HEK293T (cell line): Measurements from ENCODE around the gene SH3BP5.

ENCODE experiments used
- CTCF ChIA-PET: fragments of 350-600 bp; formaldehyde crosslinking; extraction: SDS; loops from one replicate; lab custom pipeline; 2021; ENCODE audit warnings: antibody characterized with exemption, inconsistent platforms; lab: Yijun Ruan, JAX
- POLR2A ChIA-PET: fragments of 350-600 bp; formaldehyde crosslinking; extraction: SDS; loops from one replicate; lab custom pipeline; 2020; ENCODE audit warnings: antibody characterized with exemption, inconsistent platforms; lab: Yijun Ruan, JAX
- DNase-seq: peaks from one replicate; pipeline ENCODE4 v3.0.0; 2012; ENCODE audit warnings: mixed read lengths; ENCODE audit errors: extremely low spot score
- ARNT ChIP-seq: fragments of 450-650 bp; IDR thresholded peaks from 2 replicates; pipeline ENCODE4 v1.6.1; 2017; ENCODE audit warnings: mild to moderate bottlenecking
- BHLHE40 ChIP-seq: fragments of 450-650 bp; IDR thresholded peaks from 2 replicates; pipeline ENCODE4 v1.6.1; 2016; ENCODE audit warnings: mild to moderate bottlenecking, moderate library complexity, borderline replicate concordance
- CTBP1 ChIP-seq: fragments of 450-650 bp; IDR thresholded peaks from 2 replicates; pipeline ENCODE4 v1.6.1; 2016; ENCODE audit warnings: borderline replicate concordance
- ELF4 ChIP-seq: fragments of 450-650 bp; IDR thresholded peaks from 2 replicates; pipeline ENCODE4 v1.6.1; 2017; ENCODE audit warnings: antibody characterized with exemption
- FOXA1 ChIP-seq: fragments of 450-650 bp; IDR thresholded peaks from 2 replicates; pipeline ENCODE4 v1.6.1; 2016; ENCODE audit warnings: mild to moderate bottlenecking
- FOXK2 ChIP-seq: fragments of 450-650 bp; IDR thresholded peaks from 2 replicates; pipeline ENCODE4 v1.6.1; 2016; ENCODE audit warnings: mild to moderate bottlenecking
- FOXM1 ChIP-seq: fragments of 450-650 bp; IDR thresholded peaks from 2 replicates; pipeline ENCODE4 v1.6.1; 2017; ENCODE audit warnings: mild to moderate bottlenecking, borderline replicate concordance
- HDGF ChIP-seq: fragments of 450-650 bp; IDR thresholded peaks from 2 replicates; pipeline ENCODE4 v1.6.1; 2017; ENCODE audit warnings: antibody characterized with exemption, borderline replicate concordance
- L3MBTL2 ChIP-seq: fragments of 450-650 bp; conservative IDR thresholded peaks from 2 replicates; pipeline ENCODE4 v1.6.1; 2016; ENCODE audit warnings: mild to moderate bottlenecking
- LEF1 ChIP-seq: fragments of 450-650 bp; IDR thresholded peaks from 2 replicates; pipeline ENCODE4 v1.6.1; 2017; ENCODE audit warnings: mild to moderate bottlenecking, borderline replicate concordance
- NFRKB ChIP-seq: fragments of 450-650 bp; IDR thresholded peaks from 2 replicates; pipeline ENCODE4 v1.6.1; 2016; ENCODE audit warnings: mild to moderate bottlenecking, moderate library complexity
- PKNOX1 ChIP-seq: fragments of 450-650 bp; IDR thresholded peaks from 2 replicates; pipeline ENCODE4 v1.6.1; 2016
- SP1 ChIP-seq: fragments of 450-650 bp; IDR thresholded peaks from 2 replicates; pipeline ENCODE4 v1.6.1; 2017
- SUZ12 ChIP-seq: fragments of 450-650 bp; IDR thresholded peaks from 2 replicates; pipeline ENCODE4 v1.6.1; 2016; ENCODE audit warnings: mild to moderate bottlenecking
- TARDBP ChIP-seq: fragments of 450-650 bp; IDR thresholded peaks from 2 replicates; pipeline ENCODE4 v1.6.1; 2016
- ZNF384 ChIP-seq: fragments of 450-650 bp; IDR thresholded peaks from 2 replicates; pipeline ENCODE4 v1.6.1; 2016

SH3BP5 gene

DNA sequence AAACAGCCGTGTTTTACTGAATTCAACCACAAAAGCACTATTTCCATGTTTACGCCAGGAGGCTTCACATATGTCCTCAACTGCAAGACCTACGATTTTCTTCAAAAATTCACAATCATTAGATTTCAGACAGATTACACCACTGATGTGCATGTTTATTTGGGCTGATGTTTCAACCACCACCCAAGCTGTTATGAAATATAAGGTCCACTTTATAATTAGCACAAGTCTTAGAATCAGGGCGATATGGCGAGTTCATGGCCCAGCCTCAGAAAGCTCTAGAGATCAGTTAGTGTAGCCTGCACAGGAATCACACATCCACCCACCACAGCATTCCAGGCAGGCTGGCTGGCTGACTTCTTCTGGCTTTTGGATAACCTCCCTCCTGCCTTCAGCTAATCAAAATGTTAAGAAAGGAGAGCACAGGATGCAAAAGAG, 15.4 kb downstream of the SH3BP5 start:
- TF ChIP-seq TARDBP (no peak), FOXK2 (no peak), SUZ12 (no peak), PKNOX1 (no peak), L3MBTL2 (no peak), CTBP1 (no peak), NFRKB (no peak), FOXM1 (no peak), ELF4 (no peak), SP1 (no peak), LEF1 (no peak), ARNT (no peak), HDGF (no peak), ZNF384 (no peak), FOXA1 (no peak), BHLHE40 (no peak)
- POLR2A ChIA-PET: no interaction called here
- CTCF ChIA-PET: no interaction called here
- no peak for DNase-seq

DNA sequence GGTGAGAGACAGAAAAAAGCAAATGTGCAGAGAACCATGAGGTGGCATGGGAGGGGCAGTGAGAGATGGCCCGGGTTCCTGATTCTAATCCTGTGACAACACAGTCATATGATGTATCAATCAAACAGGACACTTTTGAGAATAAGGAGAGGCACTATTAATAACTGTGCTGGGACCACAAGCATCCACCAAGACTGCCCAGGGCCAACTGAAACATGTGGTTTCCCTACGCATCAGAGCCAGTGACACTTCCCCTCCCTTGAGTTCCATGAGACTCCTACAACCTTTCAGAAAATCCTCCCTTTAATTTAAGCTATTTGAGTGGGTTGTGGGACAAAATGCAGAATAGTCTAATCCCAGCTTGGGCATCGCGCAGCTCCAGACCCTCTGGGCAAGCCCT, 17.4 kb downstream of the SH3BP5 start:
- no peak for DNase-seq
- ChIA-PET POLR2A (no interaction called here), CTCF (interaction anchor here (0.6 kb wide), 1 partner anchor 19 kb away, joined by 4 read pairs; no protein-coding TSS in a partner anchor)
- TF ChIP-seq FOXK2: no peak
- TF ChIP-seq FOXM1: no peak
- no peak for TF ChIP-seq L3MBTL2

- ChIA-PET CTCF (no interaction called here), POLR2A (no interaction called here)
- no peak for TF ChIP-seq FOXM1
- TF ChIP-seq ZNF384: no peak
- TF ChIP-seq ARNT: no peak
- TF ChIP-seq HDGF: no peak
- TF ChIP-seq BHLHE40: no peak
- TF ChIP-seq ELF4: no peak
- TF ChIP-seq CTBP1: no peak
- TF ChIP-seq LEF1: no peak
- no peak for TF ChIP-seq L3MBTL2
- TF ChIP-seq FOXK2: no peak
- TF ChIP-seq SP1: no peak
- TF ChIP-seq SUZ12: no peak
- TF ChIP-seq FOXA1: no peak
- TF ChIP-seq TARDBP: no peak
- no peak for TF ChIP-seq NFRKB
- TF ChIP-seq PKNOX1: no peak
- no peak for DNase-seq
Measured at GRCh38 chr3:15314276-15314675, 18.1 kb downstream of the SH3BP5 start.

DNA sequence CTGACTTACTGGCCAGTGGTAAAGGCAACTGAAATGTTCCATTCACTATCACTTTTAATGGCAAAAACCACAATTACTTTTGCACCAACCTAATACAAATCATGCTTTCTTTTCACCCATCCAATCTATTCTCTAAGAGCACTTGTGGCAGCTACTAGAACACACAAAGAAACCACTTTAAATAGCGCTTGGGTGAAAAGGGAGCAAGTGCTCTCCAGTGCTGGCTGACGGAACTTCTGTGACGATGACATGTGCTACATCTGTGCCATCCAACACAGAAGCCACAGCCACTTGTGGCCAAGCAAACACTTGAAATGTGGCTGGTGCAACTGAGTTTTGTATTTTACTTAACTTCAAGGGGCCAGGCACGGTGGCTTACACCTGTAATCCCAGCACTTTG, 18.9 kb downstream of the SH3BP5 start:
- DNase-seq: no peak
- TF ChIP-seq CTBP1 (no peak), L3MBTL2 (no peak), NFRKB (no peak), HDGF (no peak), PKNOX1 (no peak), ELF4 (no peak), LEF1 (no peak), ZNF384 (no peak), FOXA1 (no peak), TARDBP (no peak), FOXK2 (no peak), FOXM1 (no peak), ARNT (no peak), SP1 (no peak), SUZ12 (no peak), BHLHE40 (no peak)
- ChIA-PET POLR2A (no interaction called here), CTCF (no interaction called here)

GRCh38 chr3:15312550-15312949, 19.8 kb downstream of the SH3BP5 start:
- ChIA-PET POLR2A (no interaction called here), CTCF (no interaction called here)
- TF ChIP-seq SUZ12 (no peak), FOXK2 (no peak), L3MBTL2 (no peak), HDGF (no peak), FOXA1 (no peak), CTBP1 (no peak), PKNOX1 (no peak), FOXM1 (no peak), NFRKB (no peak), BHLHE40 (no peak), ARNT (no peak), ELF4 (no peak), TARDBP (no peak), SP1 (no peak), ZNF384 (no peak), LEF1 (no peak)
- no peak for DNase-seq
